ELF-1 (cell line): Measurements from ENCODE around the gene BMX.

Source experiments
- DNase-seq: peaks from one replicate; pipeline ENCODE4 v3.0.0-alpha.2; 2016; ENCODE audit warnings: low read depth, low spot score

Gene BMX

DNA sequence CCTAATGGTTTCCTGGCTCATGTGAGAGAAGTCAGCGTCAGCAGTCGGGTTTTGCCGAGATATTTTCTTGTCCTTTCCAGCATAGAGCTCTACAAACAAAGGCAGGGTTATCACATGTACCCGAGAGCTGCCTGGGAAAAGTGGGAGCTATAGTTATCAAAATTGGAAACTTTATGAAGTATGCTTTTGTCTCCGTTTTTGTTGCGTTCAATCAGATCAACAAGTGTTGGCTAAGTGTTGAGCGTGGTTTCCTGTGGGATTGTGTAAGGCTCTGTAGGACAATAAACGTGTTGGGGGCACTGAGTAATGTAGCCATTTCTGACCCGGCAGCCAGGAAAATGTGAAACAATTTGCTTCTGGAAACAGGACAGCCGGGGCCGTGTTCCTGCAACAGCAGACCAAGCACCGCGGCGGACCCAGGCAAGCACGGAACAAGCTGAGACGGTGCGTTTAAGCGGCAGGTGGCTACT, at the start of gene BMX:
TSS of gene BMX (plus strand) at position 311 of the 470 bp plus-strand sequence. CDS start 7,547 bp downstream, outside the sequence.
- DNase-seq, result no peak

DNA sequence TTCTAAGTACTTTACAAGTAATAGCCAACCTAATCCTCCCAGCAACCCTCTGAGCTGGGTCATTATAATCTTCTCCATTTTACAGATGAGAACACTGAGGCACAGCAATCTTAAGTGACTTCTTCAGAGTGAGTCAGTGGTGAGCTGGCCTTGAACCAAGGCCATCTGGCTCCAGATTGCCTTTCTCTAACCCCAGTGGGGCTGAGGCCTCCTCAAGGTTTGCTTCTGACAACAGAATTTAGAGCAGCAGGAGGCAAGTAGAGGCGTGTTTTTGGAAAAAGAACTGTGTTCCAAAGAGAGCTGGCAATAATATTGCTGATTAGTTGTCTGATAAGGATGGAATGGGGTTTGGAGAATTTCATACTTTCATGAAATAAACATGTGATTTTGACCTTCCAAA, 48.7 kb upstream of the BMX start:
- no peak for DNase-seq

DNA sequence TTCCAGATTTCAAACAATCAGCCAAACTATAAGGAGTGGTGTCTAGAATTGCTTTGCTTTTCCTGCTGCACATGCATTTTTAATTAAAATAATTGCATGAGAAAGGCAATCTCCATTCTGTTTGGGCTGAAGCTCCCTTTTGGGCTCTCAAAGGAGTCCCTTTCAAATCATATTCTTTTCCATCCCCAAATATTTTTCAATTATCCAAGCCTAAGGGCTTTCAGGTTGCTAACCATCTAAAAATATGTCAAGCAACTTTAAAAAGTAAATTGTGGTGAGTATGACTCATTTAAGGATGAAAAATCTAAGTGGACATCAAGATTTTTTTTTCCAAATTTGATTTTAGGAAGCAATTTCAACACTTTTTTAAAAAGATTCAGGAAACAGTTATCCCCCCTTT, 35.9 kb upstream of the BMX start:
- DNase-seq, result no peak

DNA sequence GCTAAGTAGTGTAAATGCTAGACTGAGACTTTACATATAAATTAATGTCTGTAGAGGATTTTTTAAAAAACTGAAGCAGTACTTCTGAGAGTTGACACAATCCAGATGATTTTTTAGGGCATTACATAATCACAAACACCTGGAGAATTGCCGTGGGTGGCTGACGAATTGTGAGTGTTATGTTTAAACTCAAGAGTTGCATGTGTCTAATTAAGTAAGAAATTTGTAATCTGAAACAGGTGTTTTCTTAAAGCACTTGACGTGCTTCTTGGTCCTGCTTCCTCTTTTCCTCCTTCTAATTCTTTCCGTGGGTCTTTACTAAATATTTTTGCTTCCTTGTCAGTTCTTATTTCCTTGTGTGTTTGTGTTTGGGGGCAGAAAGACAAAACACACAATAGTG, 35.3 kb upstream of the BMX start:
- DNase-seq, result no peak

DNA sequence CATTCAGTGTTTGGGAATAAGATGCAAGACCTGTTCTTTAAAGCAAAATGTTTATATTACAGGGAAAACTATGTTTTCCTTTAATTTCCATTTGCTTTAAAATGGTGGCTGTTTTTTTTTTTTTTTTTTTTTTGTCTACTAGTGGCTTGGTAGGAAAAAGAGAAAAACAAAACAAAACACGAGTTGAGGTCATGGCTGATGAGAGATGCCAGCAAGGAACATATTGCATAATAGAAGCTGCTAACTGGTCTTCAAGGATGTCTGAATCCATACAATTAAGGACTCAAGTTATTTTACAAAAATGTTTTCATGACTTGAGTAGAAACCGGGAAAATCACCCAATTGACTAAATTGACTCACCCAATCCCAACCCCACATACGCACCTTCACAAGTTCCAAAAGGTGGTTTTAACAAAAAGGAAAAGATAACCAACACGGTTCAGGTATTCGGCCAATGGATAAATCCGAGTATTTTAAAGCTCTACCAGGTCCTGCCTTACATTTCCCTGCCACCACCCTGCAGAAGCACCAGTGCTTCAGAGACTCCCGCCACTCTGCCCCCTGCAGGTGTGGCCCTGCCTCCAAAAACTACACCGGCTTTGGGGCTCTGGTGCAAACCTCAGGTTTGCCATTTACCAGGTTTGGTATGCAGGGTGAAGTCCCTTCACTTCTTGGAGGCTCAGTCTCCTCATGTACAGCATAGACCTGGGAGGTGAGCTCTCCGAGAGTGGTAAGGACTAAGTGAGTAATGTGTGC, 34.5 kb upstream of the BMX start:
- DNase-seq, result peak; percentile 53

DNA sequence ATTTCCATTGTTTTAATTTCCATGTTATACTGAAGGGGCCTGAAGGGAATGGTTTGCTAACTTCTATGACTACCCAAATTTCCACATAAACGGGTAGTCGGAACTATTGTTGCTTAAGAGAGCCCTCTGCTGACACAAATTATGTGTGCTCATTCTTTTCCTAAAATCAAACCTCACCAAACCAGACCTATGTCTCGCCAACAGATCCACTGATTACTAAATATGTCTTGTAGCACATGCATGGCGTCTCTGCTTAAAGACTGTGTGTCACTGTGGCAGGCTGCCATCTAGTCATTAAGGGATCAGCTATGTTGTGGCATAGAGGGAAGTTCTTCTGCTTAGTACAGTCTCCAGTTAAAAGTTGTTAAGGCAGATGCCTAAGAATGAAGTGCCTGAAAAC, 32.6 kb upstream of the BMX start:
- DNase-seq, result peak; percentile 22

DNA sequence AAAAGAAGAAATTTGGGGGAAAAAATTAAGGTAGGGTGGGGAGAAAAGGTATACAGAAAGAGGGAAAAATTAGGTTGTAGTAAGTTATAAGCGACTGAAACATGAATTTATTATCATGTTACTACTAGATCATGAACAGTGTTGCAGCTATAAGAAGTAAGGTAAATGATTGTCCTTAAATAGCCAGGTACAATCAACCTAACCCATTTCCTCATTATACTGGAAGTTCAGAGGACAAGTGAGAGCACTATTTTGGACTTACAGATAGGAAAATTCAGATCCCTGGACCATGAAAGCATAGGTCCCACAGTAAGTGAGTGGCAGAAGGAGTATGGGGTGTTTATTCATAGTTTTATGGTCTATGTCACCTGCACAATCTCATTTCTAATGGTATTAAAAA, 31.0 kb upstream of the BMX start:
- DNase-seq, result no peak

DNA sequence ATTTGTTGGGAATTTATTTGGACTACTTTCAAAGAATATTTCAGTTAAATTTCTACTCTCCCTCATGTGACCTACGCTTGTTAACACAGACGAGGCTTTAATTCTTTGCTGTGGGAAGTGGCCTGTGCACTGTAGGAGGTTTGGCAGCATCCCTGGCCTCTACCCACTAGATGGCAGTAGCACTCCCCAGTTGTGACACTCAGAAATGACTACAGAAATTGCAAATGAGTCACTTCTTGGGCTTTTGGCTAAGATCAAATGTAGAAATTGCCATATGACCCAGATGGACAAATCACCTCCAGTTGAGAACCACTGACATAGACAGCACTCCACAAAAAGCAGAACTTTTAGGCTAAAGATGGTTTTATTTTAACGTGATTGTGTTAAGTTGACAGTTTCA, 29.6 kb upstream of the BMX start:
- peak; percentile 77 for DNase-seq

DNA sequence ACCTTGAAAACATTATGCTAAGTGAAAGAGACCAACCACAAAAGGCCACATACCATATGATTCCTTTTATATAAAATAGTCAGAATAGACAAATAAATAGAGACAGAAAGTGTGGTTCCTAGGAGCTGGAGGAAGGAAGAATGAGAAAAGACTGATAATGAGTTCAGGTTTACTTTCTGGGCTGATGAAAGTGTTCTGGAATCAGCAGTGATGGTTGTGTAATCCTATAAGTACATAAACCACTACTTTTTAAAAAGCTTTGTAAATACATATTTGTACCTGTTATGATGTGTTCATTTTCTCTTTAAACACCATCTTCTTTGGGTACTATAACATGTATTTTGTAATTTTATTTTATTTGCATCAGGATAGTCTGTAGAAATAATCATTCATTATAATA, 28.1 kb upstream of the BMX start:
- no peak for DNase-seq

DNA sequence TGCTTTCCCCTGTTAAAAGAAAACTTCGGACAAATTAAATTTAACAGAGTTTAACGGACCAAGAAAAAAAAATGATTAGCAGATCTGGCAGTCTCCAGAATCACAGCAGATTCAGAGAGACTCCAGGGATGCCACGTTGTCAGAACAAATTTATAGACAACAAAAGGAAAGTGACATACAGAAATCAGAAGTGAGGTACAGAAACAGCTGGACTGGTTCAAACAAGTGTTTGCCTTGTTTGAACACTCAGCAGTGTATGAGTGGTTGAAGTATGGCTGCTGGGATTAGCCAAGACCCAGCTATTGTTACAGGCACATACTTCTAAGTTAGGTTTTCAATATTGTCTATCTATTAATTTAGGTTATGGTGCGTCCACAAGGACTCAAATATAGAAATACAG, 26.6 kb upstream of the BMX start:
- DNase-seq, result no peak

DNA sequence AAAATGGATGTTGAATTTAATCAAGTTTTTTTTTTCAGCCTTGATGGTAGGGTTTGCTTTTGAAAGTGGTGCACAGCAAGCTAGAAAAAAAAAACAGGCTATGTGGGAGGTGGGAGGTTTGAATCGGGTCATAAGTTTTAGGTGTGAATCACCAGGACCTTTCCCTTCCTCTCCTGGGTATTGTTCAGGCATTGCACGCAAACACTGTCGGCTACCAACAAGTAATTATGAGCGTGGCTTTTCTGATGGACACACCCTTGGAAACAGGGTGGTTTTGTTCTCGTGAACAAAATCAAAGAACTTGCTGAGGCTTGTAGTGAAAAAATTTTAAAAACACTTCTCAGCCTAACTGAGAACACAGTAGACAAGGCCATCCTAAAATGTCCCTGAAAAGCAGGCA, 25.6 kb upstream of the BMX start:
- DNase-seq, result no peak

DNA sequence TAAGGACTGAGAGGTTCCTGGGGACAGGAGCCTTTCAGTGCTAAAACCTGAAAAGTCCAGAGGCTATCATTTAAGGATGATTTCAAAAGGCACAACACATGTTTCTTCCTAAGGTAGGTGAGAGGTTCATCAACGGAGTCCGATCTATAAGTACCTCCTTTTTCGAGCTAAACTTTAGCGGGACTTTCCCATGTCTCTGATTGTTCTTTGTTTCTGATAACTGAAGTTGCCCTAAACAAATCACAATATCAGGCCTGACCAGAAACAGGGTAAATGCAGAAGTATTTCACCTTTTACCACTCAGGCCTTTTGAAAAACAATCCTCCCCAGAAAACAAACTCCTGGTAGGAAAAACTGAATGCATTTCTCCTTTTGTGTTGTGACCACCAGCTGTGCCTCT, 25.1 kb upstream of the BMX start:
- no peak for DNase-seq

DNA sequence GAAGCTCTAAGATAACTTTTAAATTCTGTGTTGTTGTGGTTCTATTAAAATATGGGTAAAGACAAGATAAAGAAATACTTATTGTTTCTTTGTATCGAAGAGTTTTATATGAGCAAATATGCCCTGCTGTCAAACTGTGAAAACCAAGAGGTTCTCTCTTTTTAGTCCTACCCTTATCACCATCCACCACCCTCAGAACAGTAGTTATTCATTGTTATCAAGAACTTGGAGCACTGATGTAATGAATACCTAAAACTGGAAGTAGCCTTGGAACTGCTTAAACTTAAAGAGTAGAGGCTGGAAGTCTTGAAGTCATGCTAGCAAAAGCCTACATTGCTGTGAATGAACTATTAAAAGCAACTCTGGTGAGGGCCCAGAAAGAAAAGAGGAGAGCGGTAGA, 16.7 kb upstream of the BMX start:
- no peak for DNase-seq

DNA sequence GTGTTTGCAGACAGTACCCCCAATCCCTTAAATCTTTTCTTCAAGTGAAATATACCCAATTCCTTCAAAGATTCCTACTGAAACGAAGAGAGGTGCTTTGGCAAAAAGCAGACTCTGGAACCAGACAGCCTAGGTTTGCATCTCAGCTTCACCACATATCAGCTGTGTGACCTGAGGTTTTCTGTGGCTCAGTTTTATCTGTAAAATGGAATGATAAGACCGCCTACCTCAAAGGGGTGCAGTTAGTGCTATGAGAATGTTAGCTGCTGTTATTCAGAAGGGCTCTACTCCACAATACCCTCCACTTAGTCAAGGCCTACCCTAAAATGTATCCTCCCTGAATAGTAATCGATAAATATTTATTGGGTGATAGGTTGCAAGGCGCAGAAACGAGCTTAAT, 8.1 kb upstream of the BMX start:
- DNase-seq, result no peak

DNA sequence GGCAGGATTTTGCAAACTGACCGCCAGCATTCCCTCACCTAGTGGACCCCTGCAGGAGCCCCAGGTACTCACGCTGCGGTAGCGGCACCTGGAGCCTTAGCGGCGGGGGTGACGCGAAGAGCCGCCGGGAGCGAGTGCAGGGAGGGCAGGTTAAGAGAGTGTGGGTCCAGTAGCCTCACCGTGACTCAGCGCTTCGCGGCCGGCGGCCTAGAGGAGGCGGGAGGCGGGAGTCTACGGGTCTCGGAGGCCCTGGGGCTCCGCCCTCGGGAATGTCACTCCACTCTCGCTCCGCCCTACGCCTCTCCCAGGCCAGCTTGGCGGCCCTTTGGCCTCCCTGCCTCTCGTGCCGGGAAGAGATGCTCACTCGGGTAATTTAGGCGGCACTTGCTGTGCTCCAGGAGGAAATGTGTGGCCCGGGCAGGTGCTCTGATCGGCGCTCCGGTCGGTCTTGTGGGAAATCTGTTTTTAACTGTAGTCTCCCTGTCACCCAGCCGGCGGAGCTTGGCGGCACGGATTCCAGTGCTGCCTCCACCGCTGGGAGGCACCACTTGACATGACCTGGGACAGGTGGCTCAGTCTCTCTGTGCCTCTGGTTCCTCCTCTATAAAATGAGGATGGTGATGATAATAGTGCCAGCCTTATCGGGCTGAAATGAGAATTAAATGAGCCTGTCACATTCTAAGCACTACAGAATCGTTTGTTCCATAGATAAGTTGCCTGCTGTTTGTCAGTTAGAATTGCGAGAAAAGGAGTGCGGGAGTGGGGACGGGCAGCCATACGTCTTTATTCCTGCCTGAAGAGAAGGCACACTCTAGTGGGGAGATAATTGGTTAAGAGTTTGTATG, 7.3 kb upstream of the BMX start, which contains the start of gene PIR:
TSS of gene PIR (minus strand) at position 216 of the 845 bp plus-strand sequence. CDS start 2,076 bp downstream, outside the sequence.
- DNase-seq, result peak; percentile 98

DNA sequence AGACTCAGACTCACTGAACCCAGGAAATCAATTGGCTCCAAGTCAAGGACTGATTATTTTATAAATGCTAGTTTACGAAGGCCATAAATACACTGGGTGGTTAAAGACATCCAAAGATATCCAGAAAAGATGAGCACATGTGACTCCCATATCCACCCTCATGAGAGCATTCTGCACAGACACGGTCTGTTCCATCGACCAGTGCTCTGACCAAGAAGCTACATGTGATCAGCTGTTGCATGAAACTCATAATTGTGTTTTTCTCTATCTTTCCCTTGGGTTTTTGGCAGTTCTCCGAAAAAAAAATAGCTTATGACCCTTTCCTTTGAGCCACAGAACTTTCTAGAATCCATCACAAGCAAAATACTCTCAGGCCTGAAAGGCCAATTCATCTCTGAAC, 4.8 kb upstream of the BMX start:
- DNase-seq, result no peak

DNA sequence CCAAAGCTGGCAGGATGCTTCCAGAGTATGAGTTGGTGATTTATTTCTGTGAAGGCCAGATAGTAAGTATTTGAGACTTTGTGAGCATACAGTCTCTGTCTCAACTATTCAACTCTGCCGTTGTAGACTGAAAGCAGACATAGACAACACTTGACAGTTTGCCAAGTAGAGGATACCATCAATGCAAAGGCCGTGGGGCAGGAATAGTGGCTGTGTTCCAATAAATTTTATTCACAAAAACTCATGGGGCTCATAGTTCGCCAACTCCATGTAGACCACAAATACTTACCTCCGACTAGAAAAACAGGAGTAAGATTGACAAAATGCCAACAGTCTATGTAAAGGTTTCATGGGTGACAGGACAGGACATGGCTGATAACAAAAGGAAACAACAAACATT, 3.8 kb upstream of the BMX start:
- DNase-seq, result no peak

DNA sequence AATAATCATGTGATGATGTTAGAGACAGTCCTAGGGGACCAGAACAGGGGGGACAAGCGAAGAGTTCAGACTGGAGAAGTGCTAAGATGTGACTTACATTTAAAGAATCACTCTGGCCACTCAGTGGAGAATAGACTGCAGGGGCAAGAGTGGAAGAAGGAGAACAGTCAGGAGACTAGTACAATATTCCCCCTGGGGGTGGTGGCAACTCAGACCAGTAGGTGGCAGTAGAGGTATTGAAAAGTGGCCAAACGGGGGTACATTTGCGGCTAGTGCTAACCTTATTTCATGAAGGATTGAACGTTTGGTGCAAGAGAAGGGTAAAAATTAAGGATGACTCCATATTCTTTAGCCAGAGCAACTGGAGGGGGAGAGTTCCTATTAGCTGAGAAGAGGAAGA, 2.7 kb upstream of the BMX start:
- DNase-seq, result peak; percentile 71

DNA sequence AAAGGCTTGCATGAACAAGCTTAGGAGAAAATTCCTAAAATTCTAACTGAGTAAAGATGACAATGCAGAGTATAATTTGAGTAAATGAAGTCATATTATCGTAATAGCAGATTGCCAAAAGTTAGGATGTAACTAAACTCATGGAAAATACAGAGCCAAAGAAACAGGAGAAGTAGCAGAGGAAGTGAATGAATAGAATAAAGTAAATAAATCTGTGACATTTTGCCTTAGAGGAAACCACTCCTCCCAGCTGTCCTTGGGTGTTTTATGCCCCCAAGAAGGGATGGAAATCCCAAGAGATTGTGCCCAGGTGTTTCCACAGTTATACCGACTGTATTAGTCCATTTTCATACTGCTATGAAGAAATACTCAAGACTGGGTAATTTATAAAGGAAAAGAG, 1.9 kb upstream of the BMX start:
- no peak for DNase-seq

DNA sequence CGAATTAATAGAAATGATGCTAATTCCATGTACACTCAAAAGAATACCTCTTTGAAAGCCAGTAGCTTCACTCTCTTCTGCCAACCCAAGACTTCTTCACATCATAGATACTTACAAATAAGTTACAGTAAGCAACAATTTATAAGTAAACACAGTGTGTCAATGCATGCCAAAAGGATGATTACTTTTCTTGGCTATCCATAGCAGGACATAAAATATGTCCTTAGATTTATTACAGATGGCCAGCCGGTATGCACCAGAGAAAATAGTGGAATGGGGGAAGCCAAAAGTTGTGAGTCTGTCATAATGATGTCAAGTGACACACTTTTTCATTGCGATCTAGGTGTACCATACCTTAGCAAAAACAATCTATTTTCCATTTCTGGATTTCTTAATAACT, 631 bp upstream of the BMX start:
- DNase-seq, result no peak

DNA sequence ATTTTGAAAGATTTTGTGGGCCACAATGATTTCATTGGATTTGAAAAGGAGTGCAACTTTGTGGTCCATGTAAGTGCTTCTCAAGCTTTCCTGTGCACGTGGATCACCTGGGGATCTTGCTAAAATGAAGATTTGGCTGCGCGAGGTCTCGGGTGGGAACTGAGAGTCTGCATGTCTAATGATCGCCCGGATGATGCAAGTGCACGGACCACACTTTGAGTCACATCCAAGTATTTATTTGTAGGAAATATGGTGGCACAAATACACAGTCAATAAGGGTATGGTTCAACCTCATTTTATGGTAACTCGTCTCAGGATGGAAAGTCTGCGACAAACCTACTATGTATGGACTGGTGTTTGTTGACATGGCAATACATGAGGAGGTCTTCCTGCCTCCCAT, 899 bp downstream of the BMX start:
- DNase-seq, result no peak

DNA sequence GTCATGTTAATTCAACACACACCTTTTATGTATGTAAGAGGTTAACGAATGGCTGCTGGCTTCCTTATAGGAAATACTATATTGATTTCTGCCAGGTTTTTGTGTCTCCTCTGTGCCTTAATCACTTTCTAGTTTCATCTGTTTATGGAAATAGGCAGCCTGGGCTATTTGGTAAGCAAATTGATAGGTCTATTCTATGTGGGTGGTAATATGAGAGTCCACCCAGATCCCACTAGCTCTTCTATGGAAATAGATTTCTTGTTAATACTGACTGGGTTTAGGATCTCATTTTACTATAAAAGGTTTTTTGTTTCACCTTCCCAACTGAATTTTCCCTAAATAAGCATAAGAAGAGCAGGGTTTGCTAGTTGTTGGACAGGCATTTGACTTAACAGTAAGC, 4.1 kb downstream of the BMX start:
- no peak for DNase-seq

DNA sequence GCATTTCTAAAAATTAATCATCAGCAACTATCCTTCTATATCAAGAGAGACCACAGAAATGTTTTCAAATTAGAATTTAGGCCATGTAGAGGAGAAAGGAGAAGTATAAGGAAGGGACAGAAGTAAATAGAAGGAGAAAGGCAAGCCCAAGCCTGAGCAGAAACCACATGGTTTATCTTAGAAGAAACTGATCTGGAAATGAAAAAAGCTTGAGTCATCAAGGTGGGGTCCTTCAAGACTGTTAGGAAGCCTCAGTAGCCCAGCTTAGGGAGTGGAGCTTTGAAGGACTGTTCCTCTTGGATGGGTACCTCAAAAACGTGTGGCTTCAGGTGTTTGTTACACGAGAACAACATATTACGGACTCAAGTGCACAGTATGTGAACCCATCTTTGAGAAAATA, 4.5 kb downstream of the BMX start:
- no peak for DNase-seq
